CMK (cell line): Measurements from ENCODE around the gene CSHL1.
"Not testable (repeated sequence)": the region's sequence is repeated elsewhere in the genome, so short reads cannot be mapped to it uniquely, and the experiment has no call there.

Source experiments
- DNase-seq: peaks from one replicate; pipeline ENCODE4 v3.0.0-alpha.2; 2010; ENCODE audit warnings: low read depth

The CSHL1 gene

DNA sequence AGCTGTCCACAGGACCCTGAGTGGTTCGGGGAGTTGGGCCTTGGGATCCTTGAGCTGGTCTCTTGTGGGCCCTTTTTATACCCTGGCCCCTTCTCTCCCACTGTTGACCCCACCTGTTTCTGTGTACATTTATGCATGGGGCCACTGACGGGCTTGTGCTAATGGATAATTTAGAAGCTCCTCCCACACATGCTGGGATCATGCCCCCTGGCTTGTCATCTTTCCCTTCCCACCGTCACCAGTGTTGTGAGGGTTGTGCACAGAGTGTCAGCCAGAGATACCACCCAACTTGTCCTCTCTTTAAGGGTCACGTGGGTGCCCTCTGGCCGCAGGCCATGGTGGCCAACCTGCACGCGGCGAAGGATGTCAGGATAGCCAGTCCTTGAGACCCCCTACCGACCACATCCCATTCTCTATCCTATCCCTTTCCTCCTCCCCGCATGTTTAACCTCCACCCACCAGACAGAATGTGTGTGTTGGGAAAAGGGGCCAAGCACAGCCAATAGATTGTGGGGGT, 7.8 kb upstream of the CSHL1 start, which contains the start of gene GH1:
GH1 (minus strand) TSS at position 51 of the 517 bp plus-strand sequence. CDS start 63 bp downstream, outside the sequence.
- not testable (repeated sequence) for DNase-seq

DNA sequence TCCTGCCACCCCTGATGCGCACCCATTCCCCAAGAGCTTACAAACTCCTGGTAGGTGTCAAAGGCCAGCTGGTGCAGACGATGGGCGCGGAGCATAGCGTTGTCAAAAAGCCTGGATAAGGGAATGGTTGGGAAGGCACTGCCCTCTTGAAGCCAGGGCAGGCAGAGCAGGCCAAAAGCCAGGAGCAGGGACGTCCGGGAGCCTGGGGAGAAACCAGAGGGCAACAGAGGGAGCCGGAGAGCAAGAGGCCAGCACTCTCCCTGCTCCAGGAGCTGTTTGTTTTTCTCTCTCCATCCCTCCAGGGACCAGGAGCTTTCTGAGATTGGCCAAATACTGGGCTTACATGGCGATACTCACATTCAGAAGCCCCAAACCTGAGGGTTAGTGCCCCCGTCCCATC, 7.2 kb upstream of the CSHL1 start:
- no peak for DNase-seq

- no peak for DNase-seq
These were observed 6.6 kb upstream of the CSHL1 start for GRCh38 chr17:63917646-63918045.

GRCh38 chr17:63917206-63917605, 6.1 kb upstream of the CSHL1 start:
- DNase-seq, result not testable (repeated sequence)

- no peak for DNase-seq
These were observed 5.6 kb upstream of the CSHL1 start for GRCh38 chr17:63916566-63917185.

DNA sequence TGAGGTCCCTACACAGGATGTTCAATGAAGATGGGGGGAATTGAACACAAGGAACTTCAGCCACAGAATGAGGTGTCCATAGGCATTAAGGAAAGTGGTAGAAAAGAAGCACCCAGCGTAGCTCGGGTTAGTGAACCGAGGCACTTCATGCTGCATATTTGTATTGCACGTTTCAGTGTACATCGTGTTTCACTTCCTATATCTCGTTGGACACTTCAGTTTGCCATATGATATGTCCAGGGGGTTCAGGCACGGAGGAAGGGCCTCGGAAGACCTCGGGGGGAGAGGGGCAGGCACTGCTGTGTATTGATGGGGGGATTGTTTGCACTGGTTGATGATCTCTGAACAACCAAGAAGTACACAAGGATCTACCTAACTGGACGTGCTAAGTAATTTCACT, 4.7 kb upstream of the CSHL1 start:
- DNase-seq, result not testable (repeated sequence)

DNA sequence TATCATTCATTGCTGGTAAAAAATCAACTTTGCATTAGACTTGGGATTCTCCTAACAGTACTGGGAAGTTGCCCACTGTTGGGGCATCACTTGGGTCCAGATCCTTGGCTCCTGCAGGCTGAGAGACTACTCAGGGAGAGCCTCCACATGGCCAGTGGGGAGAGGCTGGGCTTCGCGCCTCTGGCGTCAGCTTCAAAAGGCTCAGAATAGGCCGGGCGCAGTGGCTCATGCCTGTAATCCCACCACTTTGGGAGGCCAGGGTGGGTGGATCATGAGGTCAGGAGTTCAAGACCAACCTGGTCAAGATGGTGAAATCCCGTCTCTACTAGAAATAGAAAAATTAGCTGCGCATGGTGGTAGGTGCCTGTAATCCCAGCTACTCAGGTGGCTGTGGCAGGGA, 3.4 kb upstream of the CSHL1 start:
- no peak for DNase-seq

GRCh38 chr17:63911657-63912100, 621 bp upstream of the CSHL1 start:
- DNase-seq, result no peak

DNA sequence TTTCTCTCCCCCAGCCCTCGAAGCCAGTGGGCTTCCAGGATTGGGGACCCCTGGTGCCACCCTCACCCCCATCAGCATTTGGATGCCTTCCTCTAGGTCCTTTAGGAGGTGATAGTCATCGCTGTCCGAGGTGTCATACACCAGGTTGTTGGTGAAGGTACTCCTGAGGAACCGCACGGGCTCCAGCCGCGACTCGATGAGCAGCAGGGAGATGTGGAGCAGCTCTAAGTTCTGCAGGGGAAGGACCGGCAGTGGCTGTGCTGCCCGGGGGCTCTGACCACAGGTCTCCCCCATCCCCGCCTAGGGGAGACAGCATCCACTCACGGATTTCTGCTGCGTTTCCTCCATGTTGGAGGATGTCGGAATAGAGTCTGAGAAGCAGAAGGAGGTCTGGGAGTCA, 962 bp downstream of the CSHL1 start:
- DNase-seq, result no peak

DNA sequence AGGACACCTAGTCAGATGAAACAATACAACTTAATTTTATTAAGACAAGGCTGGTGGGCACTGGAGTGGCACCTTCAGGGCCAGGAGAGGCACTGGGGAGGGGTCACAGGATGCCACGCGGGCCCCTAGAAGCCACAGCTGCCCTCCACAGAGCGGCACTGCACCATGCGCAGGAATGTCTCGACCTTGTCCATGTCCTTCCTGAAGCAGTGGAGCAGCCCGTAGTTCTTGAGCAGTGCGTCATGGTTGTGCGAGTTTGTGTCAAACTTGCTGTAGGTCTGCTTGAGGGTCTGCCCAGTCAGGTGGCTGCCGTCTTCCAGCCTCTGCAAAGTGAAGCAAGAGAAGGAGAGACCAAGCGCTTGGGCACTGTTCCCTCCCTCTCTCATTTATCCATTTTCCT, 1.5 kb downstream of the CSHL1 start:
- DNase-seq, result not testable (repeated sequence)

DNA sequence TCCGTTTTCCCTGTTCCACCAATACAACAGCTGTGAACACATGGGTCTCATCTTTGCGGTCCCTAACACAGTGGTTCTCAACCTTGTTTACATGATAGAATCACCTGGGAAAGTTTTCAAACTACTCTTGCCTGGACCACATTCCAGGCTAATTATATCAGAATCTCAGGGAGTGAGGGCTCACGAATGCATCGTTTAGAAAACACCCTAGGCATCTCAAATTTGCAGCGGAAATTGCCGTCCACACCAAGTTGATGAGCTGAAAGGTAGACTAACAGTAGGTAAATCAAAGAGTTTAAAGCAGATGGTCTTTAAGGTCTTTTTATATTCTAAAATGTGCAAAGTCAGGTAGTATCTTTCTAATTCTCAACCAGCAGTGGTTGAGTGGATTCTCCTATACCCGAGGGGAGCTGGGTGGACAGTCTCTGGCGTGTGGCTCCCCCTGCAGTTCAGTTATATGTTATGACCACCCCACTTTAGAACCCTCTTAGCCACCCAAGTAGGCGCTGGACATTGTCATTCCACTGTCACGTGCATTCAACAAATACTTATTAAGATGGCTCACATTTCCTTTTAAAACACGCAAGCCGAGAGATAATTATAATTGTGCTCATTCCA, 3.8 kb downstream of the CSHL1 start:
- DNase-seq, result not testable (repeated sequence)

GRCh38 chr17:63904796-63905195, 6.3 kb downstream of the CSHL1 start:
- DNase-seq, result not testable (repeated sequence)

- DNase-seq, result not testable (repeated sequence)
These were observed 7.3 kb downstream of the CSHL1 start for GRCh38 chr17:63903787-63904201.

- DNase-seq, result not testable (repeated sequence)
These were observed 9.1 kb downstream of the CSHL1 start for GRCh38 chr17:63901971-63902370.

DNA sequence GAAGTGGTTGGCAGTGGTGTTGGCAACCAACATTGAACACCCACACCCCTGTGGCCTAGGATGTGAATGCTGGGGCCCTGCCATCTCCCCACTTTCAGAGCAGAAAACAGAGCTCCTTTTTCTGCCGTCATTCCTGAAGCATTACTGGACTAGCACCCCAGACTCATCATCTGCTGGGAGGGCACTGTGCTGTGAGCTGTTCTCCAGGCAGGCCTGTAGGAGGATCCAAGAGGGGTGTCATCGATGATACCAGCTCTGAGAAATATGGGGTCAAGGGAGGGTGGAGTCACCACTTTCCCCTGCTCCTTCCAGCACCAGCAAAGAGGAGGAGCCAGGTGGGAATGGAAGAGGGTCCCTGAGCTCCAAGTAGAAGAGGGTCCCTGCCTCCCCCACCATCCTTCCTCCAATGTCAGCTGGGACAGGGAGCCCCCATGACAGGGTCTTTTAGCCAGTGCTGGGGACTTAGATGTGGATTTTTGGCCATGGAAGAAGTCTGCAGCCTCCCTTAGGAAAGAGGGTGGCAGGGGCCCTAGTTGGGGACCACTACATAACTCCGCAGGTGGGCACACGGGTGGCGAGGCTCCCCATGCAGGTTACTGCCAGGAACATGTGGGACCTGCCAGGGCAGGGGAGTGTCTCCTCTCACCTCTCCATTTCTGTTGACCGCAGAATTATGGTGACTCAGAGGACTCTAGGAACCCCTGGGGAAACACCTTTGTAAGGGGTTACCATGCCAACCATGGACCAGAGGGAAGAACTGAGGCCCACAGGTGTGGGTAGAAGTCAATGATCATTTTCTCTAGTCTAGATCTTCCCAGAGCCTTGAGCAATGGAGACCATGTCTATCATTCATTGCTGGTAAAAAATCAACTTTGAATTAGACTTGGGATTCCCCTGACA, 11.9 kb downstream of the CSHL1 start:
- not testable (repeated sequence) for DNase-seq

DNA sequence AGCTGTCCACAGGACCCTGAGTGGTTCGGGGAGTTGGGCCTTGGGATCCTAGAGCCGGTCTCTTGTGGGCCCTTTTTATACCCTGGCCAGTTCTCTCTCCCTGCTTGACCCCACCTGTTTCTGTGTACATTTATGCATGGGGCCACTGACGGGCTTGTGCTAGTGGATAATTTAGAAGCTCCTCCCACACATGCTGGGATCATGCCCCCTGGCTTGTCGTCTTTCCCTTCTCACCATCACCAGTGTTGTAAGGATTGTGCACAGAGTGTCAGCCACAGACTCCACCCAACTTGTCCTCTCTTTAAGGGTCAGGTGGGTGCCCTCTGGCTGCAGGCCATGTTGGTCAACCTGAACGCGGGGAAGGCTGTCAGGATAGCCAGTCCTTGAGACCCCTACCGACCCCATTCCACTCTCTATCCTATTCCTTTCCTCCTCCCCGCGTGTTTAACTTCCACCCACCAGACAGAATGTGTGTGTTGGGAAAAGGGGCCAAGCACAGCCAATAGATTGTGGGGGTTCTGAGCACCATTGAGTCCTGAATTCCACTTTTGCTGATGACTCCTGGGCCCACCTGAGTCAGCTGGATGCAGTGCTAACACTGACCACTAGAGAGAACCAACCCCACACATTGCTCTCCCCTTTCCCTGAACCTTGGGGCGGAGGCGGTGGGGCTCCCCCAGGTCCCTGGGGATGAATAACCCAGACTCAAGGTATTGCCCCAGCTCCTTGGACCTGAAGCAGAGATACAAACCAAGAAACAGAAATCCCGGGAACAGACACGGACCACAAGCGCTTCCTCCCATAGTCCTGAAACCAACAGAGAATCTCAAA, 14.3 kb downstream of the CSHL1 start, which contains the start of gene CSH1:
CSH1 (minus strand) TSS at position 51 of the 831 bp plus-strand sequence. CDS start 63 bp downstream, outside the sequence.
- not testable (repeated sequence) for DNase-seq

DNA sequence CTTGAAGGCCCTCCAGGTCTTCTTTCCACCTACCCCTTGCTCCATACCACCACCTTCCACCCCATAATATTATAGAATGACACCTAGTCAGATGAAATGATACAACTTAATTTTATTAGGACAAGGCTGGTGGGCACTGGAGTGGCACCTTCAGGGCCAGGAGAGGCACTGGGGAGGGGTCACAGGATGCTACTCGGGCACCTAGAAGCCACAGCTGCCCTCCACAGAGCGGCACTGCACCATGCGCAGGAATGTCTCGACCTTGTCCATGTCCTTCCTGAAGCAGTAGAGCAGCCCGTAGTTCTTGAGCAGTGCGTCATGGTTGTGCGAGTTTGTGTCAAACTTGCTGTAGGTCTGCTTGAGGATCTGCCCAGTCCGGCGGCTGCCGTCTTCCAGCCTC, 16.2 kb downstream of the CSHL1 start:
- not testable (repeated sequence) for DNase-seq

DNA sequence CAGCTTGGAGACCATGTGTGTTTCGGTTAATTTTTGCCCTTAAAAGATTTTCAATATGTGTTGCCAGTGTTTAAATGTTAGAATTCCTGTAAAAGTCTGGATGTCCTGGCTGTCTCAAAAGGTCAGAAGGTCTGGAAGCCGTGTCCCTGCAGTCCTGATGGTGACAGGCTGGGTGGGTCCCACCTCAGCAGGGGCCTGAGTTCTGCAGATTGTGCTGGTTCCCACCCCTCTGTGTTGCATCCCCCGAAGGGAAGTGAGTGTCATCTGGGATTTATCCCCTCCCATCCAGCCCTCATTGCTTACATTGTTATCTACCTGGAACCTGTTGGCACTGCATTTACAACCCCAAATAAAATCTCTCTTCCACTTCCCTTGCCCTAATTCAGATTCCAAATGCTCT, 17.0 kb downstream of the CSHL1 start:
- DNase-seq, result not testable (repeated sequence)

DNA sequence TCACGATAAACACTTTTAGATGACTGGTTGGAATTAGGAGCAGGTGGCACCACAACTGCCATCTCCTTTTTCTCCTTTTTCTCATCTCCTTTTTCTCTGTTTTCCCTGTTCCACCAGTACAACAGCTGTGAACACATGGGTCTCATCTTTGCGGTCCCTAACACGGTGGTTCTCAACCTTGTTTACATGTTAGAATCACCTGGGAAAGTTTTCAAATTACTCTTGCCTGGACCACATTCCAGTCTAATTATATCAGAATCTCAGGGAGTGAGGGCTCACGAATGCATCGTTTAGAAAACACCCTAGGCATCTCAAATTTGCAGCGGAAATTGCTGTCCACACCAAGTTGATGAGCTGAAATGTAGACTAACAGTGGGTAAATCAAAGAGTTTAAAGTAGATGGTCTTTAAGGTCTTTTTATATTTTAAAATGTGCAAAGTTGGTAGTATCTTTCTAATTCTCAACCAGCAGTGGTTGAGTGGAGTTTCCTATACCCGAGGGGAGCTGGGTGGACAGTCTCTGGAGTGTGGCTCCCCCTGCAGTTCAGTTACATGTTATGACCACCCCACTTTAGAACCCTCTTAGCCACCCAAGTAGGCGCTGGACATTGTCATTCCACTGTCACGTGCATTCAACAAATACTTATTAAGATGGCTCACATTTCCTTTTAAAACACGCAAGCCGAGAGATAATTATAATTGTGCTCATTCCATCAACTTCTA, 18.6 kb downstream of the CSHL1 start:
- DNase-seq, result not testable (repeated sequence)

- DNase-seq, result not testable (repeated sequence)
These were observed 21.8 kb downstream of the CSHL1 start for GRCh38 chr17:63889026-63889848.
